GM19025 (cell line): ENCODE data around the gene CFAP69.

Source experiments
- ATAC-seq: cut with Tn5 transposase; IDR thresholded peaks from one replicate; pipeline ENCODE4 v1.9.1; 2021; ENCODE audit warnings: mild to moderate bottlenecking, low read depth, moderate library complexity; ENCODE audit not compliant: unreplicated experiment

Gene CFAP69

DNA sequence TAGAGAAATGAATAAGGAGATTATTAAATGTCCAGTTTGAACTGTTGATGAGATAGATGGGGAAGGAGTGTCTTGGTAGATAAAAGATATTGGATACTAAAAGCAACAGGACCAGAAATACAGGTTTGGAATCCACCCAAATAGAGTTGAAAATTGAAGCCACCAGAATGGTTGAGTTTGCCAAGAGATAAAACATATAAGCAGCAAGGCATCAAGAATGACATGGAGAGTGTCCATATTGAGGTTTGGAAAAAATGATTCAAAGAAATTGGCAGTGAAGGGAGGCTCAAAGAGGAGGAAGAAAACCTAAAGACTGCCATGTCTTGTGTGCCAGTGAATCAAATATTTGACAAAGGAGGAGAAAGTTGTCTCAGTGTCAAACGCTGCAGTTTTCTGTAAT lies 24.2 kb downstream of the CFAP69 start:
- no peak for ATAC-seq

DNA sequence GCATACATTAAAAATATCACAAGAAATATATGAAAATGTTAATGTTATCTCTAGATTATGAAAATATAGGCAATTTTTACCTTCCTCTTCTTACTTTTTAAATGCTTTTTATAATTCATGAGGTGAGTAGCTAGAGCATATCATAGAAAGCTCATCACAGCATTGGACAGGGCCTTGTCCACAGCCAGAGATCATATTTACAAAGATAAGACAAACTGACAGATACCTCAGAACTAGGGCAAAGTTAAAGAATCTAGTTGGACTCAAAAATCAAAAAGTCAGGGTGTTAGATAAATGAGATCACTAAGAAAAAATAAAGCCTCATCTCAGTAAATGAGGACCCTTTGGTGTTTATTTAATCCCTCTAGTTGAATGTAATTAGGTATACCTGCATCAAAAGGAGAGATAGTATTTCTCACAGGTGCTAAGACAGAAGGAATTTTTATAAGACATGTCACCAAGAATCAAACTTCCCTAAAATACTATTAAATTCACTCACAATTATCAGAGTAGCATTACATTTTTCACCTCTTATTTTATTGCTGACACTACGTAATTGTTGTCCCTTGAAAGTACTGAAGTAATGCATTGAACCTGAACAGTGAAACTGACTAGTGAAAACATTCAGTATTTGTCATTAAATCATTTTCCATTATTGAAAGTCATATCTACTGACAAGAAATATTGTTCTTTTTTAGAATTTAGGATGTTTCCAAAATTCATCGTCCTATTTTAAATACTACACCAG lies 25.6 kb downstream of the CFAP69 start:
- no peak for ATAC-seq

DNA sequence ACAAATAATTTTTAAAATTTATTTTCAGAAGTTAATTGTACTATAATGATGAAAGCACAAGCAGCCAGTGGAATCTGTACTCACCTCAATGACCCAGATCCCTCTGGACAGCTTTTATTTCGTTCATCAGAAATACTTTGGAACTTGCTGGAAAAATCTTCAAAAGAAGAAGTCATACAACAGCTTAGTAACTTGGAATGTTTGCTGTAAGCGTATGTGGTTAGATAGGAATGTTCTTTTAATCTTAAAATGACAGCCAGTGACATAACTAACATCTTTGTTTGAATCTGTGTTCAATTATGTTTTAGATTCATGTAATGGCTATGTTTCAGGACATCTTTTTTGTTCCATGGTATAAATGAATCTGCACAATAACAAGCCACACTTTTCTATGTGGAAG lies 26.8 kb downstream of the CFAP69 start:
- no peak for ATAC-seq

DNA sequence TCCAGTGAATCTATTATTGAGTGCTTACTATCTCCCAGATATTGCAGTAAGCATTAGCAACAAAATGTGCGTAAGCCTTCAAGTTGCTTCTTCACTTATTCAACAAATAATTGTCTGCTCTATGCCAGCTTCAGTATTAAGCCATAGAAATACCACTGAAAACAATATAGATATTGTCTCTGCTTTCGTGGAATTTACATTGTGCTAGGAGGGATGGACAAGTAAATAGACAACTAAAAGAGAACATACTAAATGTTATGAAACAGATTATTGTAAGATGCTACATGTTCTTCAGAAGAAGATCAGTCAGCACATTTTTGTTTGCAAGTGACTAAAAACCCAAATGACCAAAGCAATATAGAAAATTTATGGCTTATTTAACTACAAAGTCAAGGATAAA lies 27.3 kb downstream of the CFAP69 start:
- ATAC-seq: no peak

DNA sequence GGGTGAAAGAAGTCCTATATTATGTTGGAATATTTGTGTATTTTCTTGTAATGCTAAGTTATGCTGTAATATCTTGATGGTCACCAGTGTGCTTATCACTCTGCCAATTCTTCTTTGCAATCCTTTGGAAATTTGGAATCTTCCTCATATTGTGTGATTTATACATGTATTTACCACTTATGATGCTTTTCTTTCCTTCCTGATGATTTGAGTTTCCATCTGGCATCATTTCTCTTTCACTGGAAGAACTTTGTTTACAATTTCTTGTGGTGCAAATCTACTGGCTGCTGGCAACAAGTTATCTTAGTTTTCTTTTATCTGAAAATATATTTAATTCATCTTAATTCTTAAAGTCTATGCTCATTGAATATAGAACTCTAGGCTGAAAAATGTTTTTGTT lies 29.2 kb downstream of the CFAP69 start:
- ATAC-seq: no peak

DNA sequence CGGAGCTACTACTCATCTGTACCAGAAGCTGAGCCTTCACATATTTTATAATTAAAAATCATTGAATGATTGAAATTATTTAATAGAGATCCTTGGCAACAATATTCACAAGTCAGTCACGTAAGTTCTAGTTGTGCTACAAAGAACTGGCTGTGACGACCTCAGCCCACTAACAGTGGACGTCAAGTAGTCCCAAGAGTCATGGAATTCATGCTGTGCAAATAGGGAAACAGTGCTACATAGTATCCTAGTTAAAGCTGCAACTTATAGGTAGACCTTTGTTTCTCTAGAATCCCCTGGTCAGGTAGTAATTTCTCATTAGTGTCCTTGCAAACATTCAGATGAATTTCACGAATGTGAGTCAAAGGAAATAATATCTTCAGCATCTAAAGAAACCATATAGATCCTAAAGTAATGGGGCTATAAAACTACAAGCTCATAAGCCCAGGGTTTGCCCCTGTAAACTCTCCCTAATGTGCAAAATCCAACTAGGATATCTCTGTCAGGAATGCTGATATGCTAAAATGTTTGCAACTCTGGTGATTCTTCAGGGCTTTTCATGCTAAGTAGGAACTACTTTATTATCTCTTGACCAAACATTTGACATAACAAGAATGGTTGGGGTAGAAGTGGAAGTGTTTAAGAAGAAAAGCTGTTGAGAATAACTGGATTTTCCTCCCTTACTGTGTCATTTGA lies 31.2 kb downstream of the CFAP69 start:
- no peak for ATAC-seq

DNA sequence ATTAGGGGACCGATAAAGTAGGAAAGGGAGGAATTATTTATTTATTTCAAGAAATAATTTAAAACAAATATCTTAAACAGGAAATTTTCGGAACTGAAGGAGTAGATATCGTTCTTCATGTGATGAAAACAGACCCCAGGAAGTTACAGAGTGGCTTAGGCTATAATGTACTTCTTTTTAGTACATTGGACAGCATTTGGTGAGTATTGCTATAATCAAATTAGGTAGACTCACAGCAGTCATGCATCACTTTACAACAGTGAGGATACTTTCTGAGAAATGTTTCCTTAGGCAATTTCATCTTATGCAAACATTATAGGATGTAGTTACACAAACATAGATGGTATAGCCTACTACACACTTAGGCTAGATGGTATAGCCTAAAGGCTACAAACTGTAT lies 43.2 kb downstream of the CFAP69 start:
- ATAC-seq: no peak

DNA sequence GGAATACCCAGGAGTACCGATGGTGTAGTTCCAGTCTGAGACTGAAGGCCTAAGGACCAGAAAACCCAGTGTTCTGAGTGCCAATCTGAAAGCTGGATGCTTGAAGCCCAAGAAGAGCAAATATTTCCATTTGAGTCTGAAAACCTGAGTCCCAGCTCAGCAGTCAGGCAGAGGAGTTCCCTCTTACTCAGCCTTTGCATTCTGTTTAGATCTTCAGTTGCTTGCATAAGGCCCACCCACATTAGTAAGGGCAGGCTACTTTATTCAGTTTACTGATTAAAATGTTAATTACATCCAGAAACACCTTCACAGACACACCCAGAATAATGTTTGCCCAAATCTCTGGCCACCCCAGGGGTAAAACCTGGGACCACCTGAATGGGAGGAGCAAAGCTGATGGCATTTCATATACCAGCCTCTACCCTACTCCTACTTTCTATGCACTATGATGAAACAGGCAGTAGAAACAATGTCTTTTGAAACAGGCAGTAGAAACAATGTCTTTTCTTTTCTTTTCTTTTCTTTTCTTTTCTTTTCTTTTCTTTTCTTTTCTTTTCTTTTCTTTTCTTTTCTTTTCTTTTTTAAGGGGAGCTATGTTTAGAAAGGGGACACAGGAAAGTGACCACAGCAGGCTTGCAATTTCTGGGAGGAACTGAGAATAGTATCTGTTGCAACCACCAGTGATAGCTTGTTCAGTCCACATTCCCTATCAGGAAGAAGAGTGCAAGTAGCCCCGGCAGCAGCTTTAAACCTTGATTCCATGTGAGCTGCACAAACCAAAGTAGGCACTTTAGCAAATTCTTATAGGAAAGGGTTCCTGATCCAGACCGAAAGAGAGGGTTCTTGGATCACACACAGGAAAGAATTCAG lies 45.5 kb downstream of the CFAP69 start:
- no peak for ATAC-seq

DNA sequence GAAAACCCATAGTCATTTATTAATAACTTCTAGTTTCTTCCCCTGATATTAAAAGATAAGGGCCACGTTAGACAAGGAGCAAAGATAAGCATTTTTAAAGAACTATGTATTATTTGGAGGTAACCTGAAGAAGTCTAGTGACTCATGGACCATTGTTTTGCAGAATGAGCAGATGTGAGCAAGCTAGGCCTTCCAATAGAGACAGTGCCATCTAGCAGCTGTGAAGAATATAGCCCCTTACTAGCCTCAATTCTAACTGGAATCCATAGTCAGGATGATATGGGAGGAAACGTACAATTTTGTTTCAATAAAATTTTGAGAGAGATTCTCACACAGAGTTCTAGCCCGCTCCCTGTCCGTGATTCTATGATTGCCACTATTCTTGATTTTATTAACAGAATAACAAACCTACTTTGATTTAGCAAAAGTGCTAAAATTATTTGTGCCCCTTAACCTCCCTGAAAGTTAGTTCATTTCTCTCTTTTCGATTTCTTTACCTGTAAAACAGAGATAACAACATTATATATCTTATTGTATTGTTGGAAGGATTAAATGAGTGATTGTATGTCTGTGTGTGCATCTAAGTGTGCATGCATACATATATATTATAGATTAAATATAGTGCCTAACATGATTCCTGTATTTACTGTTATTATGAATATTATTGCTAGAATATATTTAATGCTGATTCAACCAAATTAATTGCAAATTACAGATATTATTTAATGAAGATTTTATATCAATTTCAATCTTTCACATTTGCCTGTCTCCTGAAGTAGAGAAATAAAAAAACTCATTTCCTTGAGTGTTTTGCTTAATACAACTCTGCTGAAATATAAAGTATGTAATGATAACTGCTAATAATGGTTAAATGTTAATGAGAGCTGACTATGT lies 53.4 kb downstream of the CFAP69 start:
- ATAC-seq: peak; percentile 64

DNA sequence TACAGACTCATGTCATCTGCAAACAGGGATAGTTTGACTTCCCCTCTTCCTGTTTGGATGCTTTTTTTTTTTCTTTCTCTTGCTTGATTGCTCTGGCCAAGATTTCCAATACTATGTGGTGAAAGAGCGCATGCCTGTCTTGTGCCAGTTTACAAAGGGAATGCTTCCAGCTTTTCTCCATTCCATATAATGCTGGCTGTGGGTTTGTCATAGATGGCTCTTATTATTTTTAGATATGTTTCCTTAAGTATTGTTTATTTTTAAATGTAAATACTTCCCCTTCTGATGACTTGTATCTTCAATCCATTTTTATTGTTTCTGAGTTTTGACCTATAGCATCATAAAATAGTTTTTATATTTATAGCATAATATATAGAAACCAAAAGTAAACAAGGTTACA lies 58.3 kb downstream of the CFAP69 start:
- ATAC-seq: no peak

DNA sequence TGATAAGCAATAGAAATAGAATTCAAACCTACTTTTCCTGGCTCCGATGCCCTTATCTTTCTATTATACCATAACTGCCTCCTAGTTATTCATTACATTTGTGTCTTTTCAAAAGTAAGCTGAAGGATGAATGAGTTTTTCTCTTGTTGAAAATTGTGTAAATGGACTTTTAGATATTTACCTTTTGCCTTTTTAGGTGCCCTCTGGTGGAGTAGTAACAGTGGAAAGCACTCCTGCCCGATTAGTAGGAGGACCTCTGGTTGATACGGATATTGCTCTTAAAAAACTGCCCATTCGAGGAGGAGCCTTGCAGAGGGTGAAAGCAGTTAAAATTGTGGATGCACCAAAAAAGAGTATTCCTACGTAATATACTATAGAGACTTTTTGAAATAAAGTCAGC lies 64.9 kb downstream of the CFAP69 start:
- ATAC-seq: no peak

DNA sequence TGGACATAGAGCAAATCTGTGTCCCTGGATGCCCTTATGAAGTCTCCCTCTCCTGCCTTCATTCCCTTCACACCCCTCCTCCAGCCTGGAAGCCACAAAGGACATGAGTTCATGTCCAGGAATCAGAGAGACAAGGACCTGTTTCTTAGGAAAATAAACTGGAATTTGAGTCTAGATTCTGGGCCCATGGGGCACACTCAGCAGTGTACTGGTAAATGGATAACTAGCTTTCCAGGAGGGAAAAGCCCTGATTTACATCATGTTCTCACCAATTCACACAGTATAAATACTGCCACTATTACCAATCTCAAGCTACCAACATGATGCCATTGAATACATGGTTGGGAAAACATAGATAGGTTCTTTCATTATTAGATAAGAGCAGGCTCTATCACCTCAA lies 66.2 kb downstream of the CFAP69 start:
- ATAC-seq: no peak

DNA sequence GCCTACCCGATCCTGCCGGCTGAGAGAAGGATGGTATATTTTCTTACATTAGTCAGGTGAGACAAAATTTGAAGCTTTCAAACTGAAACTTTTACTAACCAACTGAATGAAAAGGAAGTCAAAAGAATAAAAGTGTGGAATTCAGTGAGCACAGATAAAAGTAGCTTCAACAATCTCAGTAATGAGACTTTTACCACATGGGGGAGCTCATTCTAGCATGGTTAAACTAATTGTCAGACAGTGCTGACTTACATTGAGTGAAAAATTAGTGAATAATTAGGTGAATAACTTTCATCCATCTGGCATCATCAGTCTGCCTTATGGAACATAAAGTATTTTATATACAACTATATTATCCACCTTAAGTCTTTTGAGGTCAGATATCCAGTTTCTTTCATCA lies 67.8 kb downstream of the CFAP69 start:
- ATAC-seq: no peak

DNA sequence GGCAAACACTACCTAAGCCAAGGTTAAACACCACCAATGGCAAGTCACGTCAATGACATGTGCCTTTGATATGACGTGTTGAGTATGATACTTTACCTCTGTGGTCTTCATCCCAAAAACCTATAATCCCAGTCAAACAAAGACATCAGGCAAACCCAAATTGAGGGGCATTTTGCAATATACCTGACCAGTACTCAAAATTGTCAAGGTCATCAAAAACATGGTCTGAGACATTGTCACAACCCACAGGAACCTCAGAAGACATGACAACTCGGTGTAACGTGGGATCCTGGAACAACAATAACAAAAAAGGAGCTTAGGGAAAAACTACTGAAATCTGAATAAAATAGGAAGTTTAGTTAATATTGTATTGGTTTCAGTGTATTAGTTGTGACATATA lies 68.9 kb downstream of the CFAP69 start:
- no peak for ATAC-seq

DNA sequence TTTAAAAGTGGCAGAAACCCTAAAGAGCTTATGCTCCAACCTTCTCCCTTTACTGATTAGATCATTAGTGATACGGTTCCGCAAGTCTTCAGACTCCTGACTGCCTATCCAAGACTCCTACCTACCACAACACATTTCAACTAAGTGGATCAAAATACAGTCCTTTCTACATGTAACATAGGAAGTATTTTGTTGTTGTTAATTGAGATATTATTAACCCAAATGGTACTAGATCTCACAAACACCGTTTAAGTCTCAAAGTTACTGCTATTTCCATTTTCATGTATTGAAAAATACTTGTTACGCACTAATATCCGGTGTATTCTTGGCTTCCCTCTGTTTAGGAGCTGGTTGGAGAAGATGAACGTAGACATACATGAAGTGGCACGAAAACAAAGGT lies 75.0 kb downstream of the CFAP69 start:
- ATAC-seq: no peak

DNA sequence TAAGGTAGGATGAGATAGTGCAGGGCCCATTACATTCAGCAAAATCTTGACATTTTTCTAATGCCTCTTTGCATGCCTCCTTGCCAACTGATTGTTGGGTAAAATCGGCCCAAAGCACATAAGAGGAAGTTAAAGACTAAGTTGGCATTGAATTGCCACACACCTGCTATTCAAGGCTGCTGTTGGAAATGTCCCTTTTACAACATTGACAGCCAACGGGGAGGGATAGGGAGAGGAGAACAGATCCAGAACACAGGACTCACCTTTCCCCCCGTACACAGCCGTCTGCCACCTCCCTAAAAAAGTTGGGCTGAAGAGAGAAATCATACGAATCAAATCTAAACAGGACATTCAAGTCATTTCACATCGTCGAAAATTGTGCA lies 75.4 kb downstream of the CFAP69 start:
- ATAC-seq: no peak

DNA sequence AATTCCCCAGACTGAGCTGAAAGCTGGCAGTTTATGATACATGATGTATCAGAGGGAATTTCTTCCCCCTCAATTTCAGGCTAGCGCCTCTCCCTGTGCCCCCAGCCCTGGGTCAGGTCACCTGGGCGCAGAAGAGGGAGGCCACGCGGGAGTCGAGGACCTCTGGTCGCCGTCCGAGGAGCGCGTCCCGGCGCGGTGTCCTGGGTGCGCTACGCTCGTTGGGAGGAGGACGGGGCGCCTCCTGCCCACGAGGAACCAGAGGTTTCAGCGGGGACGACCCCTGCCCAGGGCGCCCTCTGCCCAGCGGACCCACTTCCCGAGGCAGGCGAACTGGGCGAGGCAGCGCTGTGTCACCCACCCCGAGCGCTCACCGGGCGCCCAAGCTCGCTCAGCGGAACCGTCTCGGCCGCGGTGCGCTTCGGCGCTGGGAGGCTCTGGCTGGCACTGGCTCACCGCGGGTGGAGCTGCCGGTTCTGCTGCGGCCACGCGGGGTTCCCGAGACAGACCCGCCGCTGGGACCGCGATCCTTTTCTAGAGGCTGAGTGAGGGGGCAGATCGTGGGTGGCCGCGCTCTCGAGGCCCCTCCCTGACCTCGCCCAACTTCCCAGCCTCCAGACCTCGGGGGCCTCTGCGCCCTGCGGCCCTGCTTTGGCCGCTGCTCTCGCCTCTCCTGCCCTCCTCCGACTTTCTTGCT lies 76.0 kb downstream of the CFAP69 start, which contains the start of gene FAM237B:
Gene FAM237B (minus strand): TSS at position 504 of the 694 bp plus-strand sequence. CDS start 1,556 bp downstream, outside the sequence.
- ATAC-seq: no peak

DNA sequence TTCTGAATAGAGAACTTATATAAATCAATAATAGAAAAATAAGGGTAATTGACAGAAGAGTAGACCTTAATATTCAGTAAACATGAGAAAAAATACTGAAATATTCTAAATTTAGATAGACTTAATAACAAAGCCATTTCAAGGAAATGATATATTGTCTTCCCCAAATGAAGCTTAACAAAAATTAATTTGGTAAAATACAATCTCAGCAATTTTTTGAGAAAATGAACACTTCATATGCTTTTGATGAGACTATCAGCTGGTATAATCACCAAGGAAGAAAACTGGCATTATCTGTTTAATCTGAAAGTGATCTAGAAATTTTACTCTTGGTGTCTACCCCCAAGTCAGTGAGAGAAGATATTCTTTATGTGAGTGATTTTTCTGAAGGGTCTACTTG lies 77.9 kb downstream of the CFAP69 start:
- no peak for ATAC-seq

DNA sequence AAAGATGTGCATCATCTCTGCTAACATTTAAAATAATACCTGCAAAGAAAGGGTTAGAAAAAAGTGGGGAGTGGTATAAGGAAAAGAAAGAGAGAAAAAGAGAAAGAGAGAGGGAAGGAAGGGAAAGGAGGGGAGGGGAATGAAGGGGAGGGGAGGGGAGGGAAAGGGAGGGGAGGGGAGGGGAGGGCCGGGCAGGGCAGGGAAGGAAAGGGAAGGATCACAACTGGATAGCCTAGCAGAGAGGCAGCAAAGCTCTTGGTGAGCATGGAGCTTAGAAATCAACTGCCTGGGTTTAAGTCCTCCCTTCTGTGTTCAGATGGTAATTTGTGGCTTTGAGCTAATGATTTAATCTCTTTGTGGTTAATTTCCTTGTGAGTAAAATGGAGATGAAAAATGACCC lies 81.5 kb downstream of the CFAP69 start:
- ATAC-seq: no peak
